Thoracic aorta (tissue), 2 donors: Measurements from ENCODE around the gene SENP6. TPM values are rescaled to one million over a fixed set of nuclear protein-coding genes. Genes with fewer than 3 reads are reported as not detected.

Source experiments
- ATAC-seq: fragments of 150-250 bp; one replicate; pipeline ENCODE4 v1.8.0; 2017; ENCODE audit warnings: low read depth; ENCODE audit not compliant: insufficient number of reproducible peaks, low FRiP score
- DNase-seq: peaks from one replicate; pipeline ENCODE4 v3.0.0-alpha.2; 2020; ENCODE audit warnings: low spot score
- H3K27ac ChIP-seq, 2 donors: fragments of 200-600 bp; sonication (generic); 1 replicate in 1 of 2; 2 replicates in 1 of 2; pipeline ENCODE4 v1.5.1; 2016; ENCODE audit warnings: mild to moderate bottlenecking in 2 of 2, moderate library complexity in 2 of 2
- H3K27me3 ChIP-seq: fragments of 200-600 bp; sonication (generic); replicated peaks from 2 replicates; pipeline ENCODE4 v1.6.0; 2016; ENCODE audit warnings: mild to moderate bottlenecking; ENCODE audit not compliant: insufficient read depth
- H3K36me3 ChIP-seq: fragments of 200-600 bp; sonication (generic); one replicate; pipeline ENCODE4 v1.5.1; 2016
- H3K4me1 ChIP-seq, 2 donors: fragments of 200-600 bp; sonication (generic); 1 replicate in 1 of 2; 2 replicates in 1 of 2; pipeline versions ENCODE4 v1.5.1 to v1.6.0; 2016; ENCODE audit warnings: low read depth in 2 of 2, mild to moderate bottlenecking in 1 of 2; ENCODE audit not compliant: control insufficient read depth in 1 of 2
- H3K4me3 ChIP-seq: fragments of 200-600 bp; sonication (generic); 2 replicates; pipeline ENCODE4 v1.5.1; 2016; ENCODE audit warnings: mild to moderate bottlenecking
- H3K9me3 ChIP-seq: fragments of 200-600 bp; sonication (generic); 2 replicates; pipeline ENCODE4 v1.5.1; 2016
- CTCF ChIP-seq: fragments of 200-600 bp; sonication (generic); IDR thresholded peaks from one replicate; pipeline ENCODE4 v1.5.1; 2019; ENCODE audit warnings: antibody characterized with exemption
- total RNA-seq, 2 donors: library from RNA; depleted of rRNA; stranded (reverse); fragments of >200 nt; gene quantifications; one replicate each; pipeline versions ENCODE4 v1.1.0 to v1.2.3, GENCODE V29; 2016

The SENP6 gene
- 100 to 1,000 TPM; 115 to 163 TPM for total RNA-seq

GRCh38 chr6:75601304-75602245 is at the start of gene SENP6:
TSS of gene SENP6 (plus strand) at chr6:75601880. CDS start at chr6:75602525, 645 bp downstream.
- ATAC-seq (peak; percentile 81), DNase-seq (peak; percentile 21)
- Histone ChIP-seq H3K27ac (peak within 1 kb of the TSS; percentile 91 to 94), H3K36me3 (no peaks in the 10 kb centered on the region), H3K27me3 (no peaks in the 10 kb centered on the region), H3K9me3 (no peaks in the 10 kb centered on the region), H3K4me1 (peaks cover 26 to 59% of the 10 kb centered on the region in 2 donors), H3K4me3 (peak within 1 kb of the TSS; percentile 87)
- TF ChIP-seq CTCF = no peak

GRCh38 chr6:75556240-75556639 is 45.4 kb upstream of the SENP6 start:
- no peaks in the 10 kb centered on the region for H3K4me1 ChIP-seq
- TF ChIP-seq CTCF = no peak
- no peak overlapping the region for H3K4me3 ChIP-seq
- H3K27ac ChIP-seq = no peak overlapping the region
- DNase-seq (no peak), ATAC-seq (no peak)
- no peaks in the 10 kb centered on the region for H3K9me3 ChIP-seq
- H3K27me3 ChIP-seq = no peaks in the 10 kb centered on the region
- H3K36me3 ChIP-seq = no peaks in the 10 kb centered on the region

GRCh38 chr6:75557068-75557467 is 44.6 kb upstream of the SENP6 start:
- H3K27me3 ChIP-seq = no peaks in the 10 kb centered on the region
- no peak for DNase-seq
- H3K4me3 ChIP-seq = no peak overlapping the region
- no peak for ATAC-seq
- H3K27ac ChIP-seq = no peak overlapping the region
- no peaks in the 10 kb centered on the region for H3K9me3 ChIP-seq
- TF ChIP-seq CTCF = no peak
- no peaks in the 10 kb centered on the region for H3K4me1 ChIP-seq
- H3K36me3 ChIP-seq = no peaks in the 10 kb centered on the region

- DNase-seq (no peak), ATAC-seq (no peak)
- Histone ChIP-seq H3K27ac (no peak overlapping the region), H3K9me3 (no peaks in the 10 kb centered on the region), H3K36me3 (no peaks in the 10 kb centered on the region), H3K27me3 (no peaks in the 10 kb centered on the region), H3K4me3 (no peak overlapping the region), H3K4me1 (no peaks in the 10 kb centered on the region)
- no peak for TF ChIP-seq CTCF
Observed at GRCh38 chr6:75563032-75563431, 38.6 kb upstream of the SENP6 start.

- Histone ChIP-seq H3K36me3 (no peaks in the 10 kb centered on the region), H3K27ac (no peak overlapping the region), H3K4me1 (no peaks in the 10 kb centered on the region), H3K9me3 (no peaks in the 10 kb centered on the region), H3K4me3 (no peak overlapping the region), H3K27me3 (no peaks in the 10 kb centered on the region)
- DNase-seq (no peak), ATAC-seq (no peak)
- TF ChIP-seq CTCF = no peak
Observed at GRCh38 chr6:75566137-75566767, 35.4 kb upstream of the SENP6 start.
